Common myeloid progenitor, CD34-positive (primary cell): ENCODE results near the gene ETNK2.

Experiments used
- CTCF ChIA-PET: fragments of 350-600 bp; sonication (Branson Sonifier 250); formaldehyde crosslinking; loops from one replicate; lab custom pipeline; 2021; ENCODE audit warnings: antibody characterized with exemption; lab: Charles Lee
- POLR2A ChIA-PET: fragments of 350-600 bp; sonication (Branson Sonifier 250); formaldehyde crosslinking; loops from one replicate; lab custom pipeline; 2021; ENCODE audit warnings: antibody characterized with exemption; lab: Charles Lee
- DNase-seq, 3 donors: peaks; one replicate each; pipeline versions ENCODE4 v3.0.0 to v3.0.0-alpha.2; 2013
- H3K27ac ChIP-seq, 2 experiments: 1 replicate in 1 of 2; 2 replicates in 1 of 2; pipeline ENCODE4 v1.7.0; 2013; ENCODE audit warnings: inconsistent platforms in 2 of 2, low read length in 2 of 2, mild to moderate bottlenecking in 2 of 2, low read depth in 1 of 2, moderate library complexity in 1 of 2; ENCODE audit not compliant: severe bottlenecking in 2 of 2, insufficient read depth in 1 of 2, poor library complexity in 1 of 2
- H3K27me3 ChIP-seq, 5 experiments: replicated peaks in 2 of 5; 1 replicate in 3 of 5; 2 replicates in 2 of 5; pipeline versions ENCODE4 v1.6.1 to v1.7.0; 2013; ENCODE audit warnings: low read length in 4 of 5, mild to moderate bottlenecking in 2 of 5, moderate library complexity in 2 of 5, inconsistent platforms in 1 of 5; ENCODE audit not compliant: insufficient read depth in 5 of 5, control insufficient read depth in 4 of 5
- H3K36me3 ChIP-seq, 4 experiments: 1 replicate in 2 of 4; 2 replicates in 2 of 4; pipeline versions ENCODE4 v1.6.1 to v1.7.0; 2013; ENCODE audit warnings: low read length in 3 of 4, control low read depth in 1 of 4, mild to moderate bottlenecking in 1 of 4; ENCODE audit not compliant: control insufficient read depth in 4 of 4, insufficient read depth in 4 of 4
- H3K4me1 ChIP-seq, 4 experiments: 1 replicate in 3 of 4; 2 replicates in 1 of 4; pipeline versions ENCODE4 v1.6.1 to v1.7.1; 2013; ENCODE audit warnings: low read length in 3 of 4, mild to moderate bottlenecking in 3 of 4, control low read depth in 1 of 4, inconsistent platforms in 1 of 4, moderate library complexity in 1 of 4; ENCODE audit not compliant: control insufficient read depth in 4 of 4, insufficient read depth in 4 of 4; ENCODE audit errors: control extremely low read depth in 1 of 4
- H3K4me3 ChIP-seq, 7 experiments: 1 replicate in 4 of 7; 2 replicates in 3 of 7; pipeline versions ENCODE4 v1.5.1 to v1.7.0; 2013; ENCODE audit warnings: mild to moderate bottlenecking in 7 of 7, low read length in 6 of 7, moderate library complexity in 6 of 7, inconsistent platforms in 2 of 7, low read depth in 2 of 7, control low read depth in 1 of 7; ENCODE audit not compliant: insufficient read depth in 4 of 7, control insufficient read depth in 1 of 7; ENCODE audit errors: extremely low read depth in 1 of 7
- H3K9me3 ChIP-seq, 5 experiments: 1 replicate in 4 of 5; 2 replicates in 1 of 5; pipeline versions ENCODE4 v1.6.1 to v1.7.1; 2013; ENCODE audit warnings: low read length in 4 of 5, mild to moderate bottlenecking in 2 of 5, inconsistent platforms in 1 of 5, low read depth in 1 of 5, moderate library complexity in 1 of 5; ENCODE audit not compliant: control insufficient read depth in 4 of 5, insufficient read depth in 2 of 5; ENCODE audit errors: control extremely low read depth in 1 of 5
- WGBS: methylation state at CpG from one replicate; pipeline ENCODE4 v1.1.5; 2013; ENCODE audit not compliant: insufficient coverage; 5-methylcytosine and 5-hydroxymethylcytosine counted together

The ETNK2 gene

DNA sequence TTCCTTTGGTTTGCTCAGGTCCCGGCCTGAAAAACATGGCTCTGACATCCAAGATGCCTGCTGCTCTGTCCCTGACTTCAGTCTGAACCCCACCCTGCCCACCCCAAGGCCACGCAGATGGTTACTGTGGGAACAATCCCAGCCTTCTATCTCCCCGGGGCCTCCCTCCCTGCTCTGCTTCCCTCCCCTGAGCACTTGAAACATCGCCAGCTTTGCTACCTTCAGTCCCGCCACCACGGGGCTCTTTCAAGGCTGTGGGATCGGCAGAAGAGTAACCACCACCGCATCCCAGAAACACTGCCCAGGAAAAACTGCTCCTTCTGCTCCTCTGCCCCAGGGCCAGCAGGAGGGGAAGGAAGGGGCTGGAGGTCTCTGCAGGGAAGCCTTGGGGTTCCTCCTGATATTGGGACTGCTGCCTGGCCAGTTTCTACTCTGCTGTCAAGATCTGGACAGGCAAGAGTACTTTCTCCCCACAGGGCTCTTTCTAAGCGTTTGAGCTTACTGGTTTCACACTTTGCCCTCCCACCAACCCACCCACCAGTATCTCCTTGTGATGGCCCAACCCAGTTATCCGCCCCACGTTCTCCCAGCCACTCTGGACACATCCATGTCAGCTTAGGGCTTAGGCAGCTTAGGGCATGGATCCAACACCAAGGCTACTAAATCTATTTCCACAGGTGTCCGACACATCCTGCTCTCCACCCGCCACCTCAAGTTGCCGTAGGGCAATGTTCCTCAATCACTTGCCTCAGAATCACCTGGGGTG, 8.4 kb downstream of the ETNK2 start:
- no peaks in the 10 kb centered on the region for H3K9me3 ChIP-seq
- no peaks in the 10 kb centered on the region for H3K4me1 ChIP-seq
- ChIA-PET POLR2A (interaction anchor here (0.6 kb wide), 1 partner anchor 136 kb away, joined by 3 read pairs; no protein-coding TSS in a partner anchor), CTCF (interaction anchor here (0.6 to 1.3 kb wide), 2 partner anchors 25 to 181 kb away, joined by 3 read pairs; no protein-coding TSS in a partner anchor)
- no peak for DNase-seq
- H3K4me3 ChIP-seq = no peak overlapping the region
- H3K36me3 ChIP-seq = peaks cover 0 to 14% (median 0%) of the 10 kb centered on the region in 4 experiments
- H3K27me3 ChIP-seq = peaks cover 0 to 1% (median 0%) of the 10 kb centered on the region in 5 experiments
- H3K27ac ChIP-seq = no peak overlapping the region
- 98% methylated on average over 9 of the region's 14 CpGs for WGBS

DNA sequence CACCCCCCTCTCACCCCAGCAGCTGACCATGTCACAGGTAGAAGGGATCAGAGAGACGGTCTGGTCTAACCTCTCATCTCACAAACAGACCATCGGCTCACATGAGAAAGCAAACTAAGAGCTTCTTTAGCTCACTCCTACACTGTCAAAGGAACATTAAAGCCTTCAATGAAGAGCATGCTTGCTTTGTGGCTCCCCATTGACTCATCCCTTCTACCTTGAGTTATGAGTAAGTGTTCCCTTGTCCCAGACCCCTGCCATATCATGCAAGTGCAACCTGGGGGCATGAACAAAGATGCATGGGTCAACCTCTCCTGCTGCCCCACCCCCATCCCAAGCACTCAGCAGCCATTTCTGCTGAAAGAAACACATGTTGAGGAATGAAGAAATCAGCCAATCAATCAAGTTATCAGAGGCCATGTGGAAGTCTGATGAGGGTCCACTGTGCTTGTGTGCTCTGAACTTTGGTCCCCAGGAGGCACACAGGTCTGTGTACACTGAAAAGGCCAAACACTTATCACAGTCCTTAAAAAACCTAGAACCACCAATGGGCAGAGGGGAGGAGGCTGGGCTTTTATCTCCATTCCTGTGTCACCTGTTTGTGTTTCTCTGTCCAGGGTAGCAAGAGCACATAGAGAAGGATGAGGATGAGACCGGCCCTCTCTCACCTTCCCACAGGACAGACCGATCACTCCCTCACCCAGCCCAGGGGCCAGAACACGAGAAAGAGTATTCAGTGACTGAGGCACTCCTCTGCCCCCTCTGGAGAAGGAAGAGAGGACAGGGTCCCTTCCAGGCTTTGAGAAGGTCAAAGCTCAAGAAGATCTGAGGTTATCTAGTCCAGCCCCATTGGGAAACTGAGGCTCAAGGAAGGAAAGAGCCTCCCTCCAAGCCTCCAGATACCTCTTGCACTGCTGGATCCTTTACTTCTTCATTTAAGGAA, 9.5 kb downstream of the ETNK2 start:
- peaks cover 0 to 16% (median 0%) of the 10 kb centered on the region in 4 experiments for H3K36me3 ChIP-seq
- DNase-seq = no peak
- no peaks in the 10 kb centered on the region for H3K9me3 ChIP-seq
- no peak overlapping the region for H3K27ac ChIP-seq
- CTCF ChIA-PET = interaction anchor here (0.6 to 5.6 kb wide), 3 partner anchors 14 to 180 kb away, joined by 3 to 36 read pairs (median 3); no protein-coding TSS in a partner anchor
- POLR2A ChIA-PET = no interaction called here
- H3K4me3 ChIP-seq = no peak overlapping the region
- H3K27me3 ChIP-seq = no peaks in the 10 kb centered on the region
- H3K4me1 ChIP-seq = no peaks in the 10 kb centered on the region
- WGBS = 95% methylated on average over 4 of the region's 5 CpGs

DNA sequence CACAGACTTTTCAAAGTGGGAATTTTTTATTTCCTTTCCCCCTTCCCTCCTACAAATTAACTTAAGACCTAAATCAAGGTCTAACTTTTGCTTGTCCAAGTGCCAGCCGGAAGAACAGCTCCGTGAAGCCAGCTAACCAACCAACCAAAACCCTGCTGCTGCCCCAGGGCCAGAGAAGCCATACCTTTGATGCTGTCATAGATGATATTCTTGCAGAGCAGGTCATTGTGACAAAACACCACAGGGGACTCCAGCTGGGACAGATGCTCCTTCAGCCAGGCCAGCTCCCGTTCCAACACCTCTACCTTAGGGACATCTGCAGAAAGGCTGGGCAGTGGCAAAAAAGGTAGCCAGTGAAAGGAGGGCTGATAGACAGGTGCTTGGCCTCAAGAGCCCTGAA, 10.7 kb downstream of the ETNK2 start:
- CTCF ChIA-PET = interaction anchor here (0.6 to 5.6 kb wide), 3 partner anchors 13 to 1616 kb away, joined by 3 to 36 read pairs (median 3); no protein-coding TSS in a partner anchor
- no peak for DNase-seq
- POLR2A ChIA-PET = no interaction called here
- Histone ChIP-seq H3K27me3 (no peaks in the 10 kb centered on the region), H3K9me3 (no peaks in the 10 kb centered on the region), H3K27ac (no peak overlapping the region), H3K36me3 (peaks cover 0 to 16% (median 0%) of the 10 kb centered on the region in 4 experiments), H3K4me3 (no peak overlapping the region), H3K4me1 (no peaks in the 10 kb centered on the region)
- WGBS = 100% methylated on average over 2 of the region's 3 CpGs

DNA sequence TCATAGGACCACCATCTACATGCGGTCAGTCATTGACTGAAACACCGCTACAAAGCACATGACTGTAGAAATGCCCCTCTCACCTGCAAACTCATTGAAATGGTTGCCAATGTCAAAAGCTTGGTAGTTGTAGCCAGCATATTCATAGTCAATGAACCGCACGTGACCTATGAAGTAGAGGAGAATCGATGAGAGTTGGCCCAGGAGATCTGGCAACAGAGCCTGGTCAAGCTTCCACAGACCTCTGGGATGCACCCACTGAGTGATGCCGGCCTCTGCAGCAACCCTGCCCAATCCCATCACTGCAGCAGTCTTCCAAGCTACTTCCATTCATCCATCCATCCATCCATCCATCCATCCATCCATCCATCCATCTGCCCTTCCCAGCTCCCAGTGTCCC, 11.9 kb downstream of the ETNK2 start:
- Histone ChIP-seq H3K36me3 (peaks cover 0 to 16% (median under 1%) of the 10 kb centered on the region in 4 experiments), H3K4me3 (no peak overlapping the region), H3K27me3 (no peaks in the 10 kb centered on the region), H3K27ac (no peak overlapping the region), H3K9me3 (no peaks in the 10 kb centered on the region), H3K4me1 (no peaks in the 10 kb centered on the region)
- no peak for DNase-seq
- WGBS = 99% methylated on average over 6 of the region's 6 CpGs
- CTCF ChIA-PET = interaction anchor here (1.1 to 5.6 kb wide), 3 partner anchors 10 to 268 kb away, joined by 3 to 36 read pairs (median 27); no protein-coding TSS in a partner anchor
- POLR2A ChIA-PET = no interaction called here

DNA sequence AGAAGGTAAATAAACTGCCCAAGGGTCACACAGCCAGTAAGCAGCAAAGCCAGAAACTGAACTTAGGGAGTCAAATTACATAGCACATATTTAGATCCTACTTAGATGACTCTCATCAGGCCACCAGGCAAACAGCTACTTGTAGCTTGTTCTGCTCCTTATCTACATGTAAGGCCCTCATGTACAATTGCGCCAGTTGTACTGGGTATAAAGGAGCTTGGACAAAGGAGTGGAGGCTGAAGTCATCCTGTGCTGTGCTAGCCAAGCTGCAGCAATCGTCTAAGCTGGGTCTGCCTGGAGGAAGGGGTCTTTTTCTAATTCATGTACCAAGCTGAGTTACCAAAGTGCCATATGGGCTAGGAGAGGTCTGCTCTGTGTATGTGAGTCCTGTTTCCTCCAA, 12.8 kb downstream of the ETNK2 start:
- POLR2A ChIA-PET = no interaction called here
- H3K4me3 ChIP-seq = no peak overlapping the region
- H3K27me3 ChIP-seq = no peaks in the 10 kb centered on the region
- 100% methylated on average over 2 of the region's 2 CpGs for WGBS
- CTCF ChIA-PET = interaction anchor here (0.6 to 5.6 kb wide), 6 partner anchors 9 to 995 kb away, joined by 3 to 36 read pairs (median 4); no protein-coding TSS in a partner anchor
- H3K27ac ChIP-seq = no peak overlapping the region
- peaks cover 0 to 18% (median 2%) of the 10 kb centered on the region in 4 experiments for H3K36me3 ChIP-seq
- no peak for DNase-seq
- no peaks in the 10 kb centered on the region for H3K4me1 ChIP-seq
- no peaks in the 10 kb centered on the region for H3K9me3 ChIP-seq

DNA sequence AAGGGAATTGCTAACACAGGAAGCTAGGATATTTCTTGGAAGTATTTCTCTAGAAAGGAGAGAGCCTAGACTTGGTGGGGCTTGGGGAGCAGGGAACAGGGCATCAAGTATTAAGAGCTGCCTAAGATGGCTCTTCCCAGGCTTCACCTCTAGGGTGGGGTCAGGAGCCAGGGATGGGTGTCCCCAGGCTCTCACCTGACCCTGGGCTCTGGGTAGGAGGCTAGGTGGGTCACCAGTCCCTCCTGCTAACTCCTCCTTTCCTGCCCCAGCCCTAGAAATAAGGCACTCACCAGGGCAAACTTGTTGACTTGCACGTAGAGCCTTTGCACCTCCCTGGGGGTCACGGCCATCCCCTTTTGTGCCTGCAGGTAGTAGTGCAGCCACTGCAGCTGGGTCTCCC, 15.0 kb downstream of the ETNK2 start:
- whole genome bisulfite sequencing = 100% methylated on average over 2 of the region's 2 CpGs
- ChIA-PET CTCF (interaction anchor here (1.7 to 5.6 kb wide), 3 partner anchors 8 to 265 kb away, joined by 7 to 36 read pairs (median 27); no protein-coding TSS in a partner anchor), POLR2A (no interaction called here)
- H3K36me3 ChIP-seq = peaks cover 0 to 19% (median 2%) of the 10 kb centered on the region in 4 experiments
- H3K27ac ChIP-seq = no peak overlapping the region
- no peak overlapping the region for H3K4me3 ChIP-seq
- DNase-seq = no peak
- H3K27me3 ChIP-seq = no peaks in the 10 kb centered on the region
- no peaks in the 10 kb centered on the region for H3K9me3 ChIP-seq
- H3K4me1 ChIP-seq = no peaks in the 10 kb centered on the region
